Panc1 (cell line): ENCODE results near the gene GDPD3.

ENCODE experiments used
- POLR2AphosphoS5 ChIP-seq: IDR thresholded peaks from 2 replicates; pipeline ENCODE4 v1.6.1; 2012; ENCODE audit warnings: mild to moderate bottlenecking, low read depth, low read length, moderate library complexity
- TCF7L2 ChIP-seq: IDR thresholded peaks from 2 replicates; pipeline ENCODE4 v1.6.1; 2011; ENCODE audit warnings: mild to moderate bottlenecking, low read depth, low read length, inconsistent platforms
- TF ChIP-seq, protein P1 (sequence below): fragments of 450-650 bp; IDR thresholded peaks from 2 replicates; pipeline ENCODE4 v1.5.1; 2017; ENCODE audit warnings: mild to moderate bottlenecking
- TF ChIP-seq, protein P2 (sequence below), 2 experiments: IDR thresholded peaks; 2 replicates each; pipeline ENCODE4 v1.6.1; 2011 to 2012; ENCODE audit warnings: low read depth in 2 of 2, control low read depth in 1 of 2, low read length in 1 of 2, mild to moderate bottlenecking in 1 of 2, moderate library complexity in 1 of 2; ENCODE audit not compliant: insufficient read depth in 1 of 2

DNA sequence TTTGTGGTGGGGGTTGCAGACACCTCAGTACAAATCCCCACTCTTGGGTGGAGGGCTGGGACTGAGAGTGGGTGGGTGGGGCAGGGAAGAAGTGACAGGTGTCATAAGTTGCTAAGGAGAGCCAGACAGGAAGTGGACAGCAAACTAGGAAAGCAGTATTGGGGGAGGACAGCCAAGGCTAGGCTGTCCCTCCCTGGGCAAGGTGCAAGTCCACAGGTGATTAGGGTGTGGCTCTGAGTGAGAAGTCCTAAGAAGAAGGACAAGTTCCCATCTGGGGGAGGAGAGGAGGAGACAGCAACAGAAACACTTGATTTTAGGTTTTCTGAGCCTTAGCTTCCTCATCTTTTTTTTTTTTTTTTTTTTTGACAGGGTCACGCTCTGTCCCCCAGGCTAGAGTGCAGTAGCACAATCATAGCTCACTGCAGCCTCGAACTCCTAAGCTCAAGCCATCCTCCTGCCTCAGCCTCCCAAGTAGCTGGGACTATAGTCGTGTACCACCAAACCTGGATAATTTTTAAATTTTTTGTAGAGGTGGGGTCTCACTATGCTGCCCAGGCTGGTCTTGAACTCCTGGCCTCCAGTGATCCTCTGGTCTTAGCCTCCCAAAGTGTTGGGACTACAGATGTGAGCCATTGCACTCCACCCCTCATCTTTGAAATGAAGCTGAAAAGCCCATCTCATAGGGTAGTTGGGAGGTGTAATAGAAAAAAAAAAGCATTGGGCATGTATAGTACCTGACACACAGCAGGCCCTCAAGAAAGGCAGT, 7.2 kb upstream of the GDPD3 start:
- no peak for TF ChIP-seq POLR2AphosphoS5
- TF ChIP-seq, protein P1, sequence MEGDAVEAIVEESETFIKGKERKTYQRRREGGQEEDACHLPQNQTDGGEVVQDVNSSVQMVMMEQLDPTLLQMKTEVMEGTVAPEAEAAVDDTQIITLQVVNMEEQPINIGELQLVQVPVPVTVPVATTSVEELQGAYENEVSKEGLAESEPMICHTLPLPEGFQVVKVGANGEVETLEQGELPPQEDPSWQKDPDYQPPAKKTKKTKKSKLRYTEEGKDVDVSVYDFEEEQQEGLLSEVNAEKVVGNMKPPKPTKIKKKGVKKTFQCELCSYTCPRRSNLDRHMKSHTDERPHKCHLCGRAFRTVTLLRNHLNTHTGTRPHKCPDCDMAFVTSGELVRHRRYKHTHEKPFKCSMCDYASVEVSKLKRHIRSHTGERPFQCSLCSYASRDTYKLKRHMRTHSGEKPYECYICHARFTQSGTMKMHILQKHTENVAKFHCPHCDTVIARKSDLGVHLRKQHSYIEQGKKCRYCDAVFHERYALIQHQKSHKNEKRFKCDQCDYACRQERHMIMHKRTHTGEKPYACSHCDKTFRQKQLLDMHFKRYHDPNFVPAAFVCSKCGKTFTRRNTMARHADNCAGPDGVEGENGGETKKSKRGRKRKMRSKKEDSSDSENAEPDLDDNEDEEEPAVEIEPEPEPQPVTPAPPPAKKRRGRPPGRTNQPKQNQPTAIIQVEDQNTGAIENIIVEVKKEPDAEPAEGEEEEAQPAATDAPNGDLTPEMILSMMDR = no peak
- no peak for TF ChIP-seq TCF7L2
- TF ChIP-seq, protein P2, sequence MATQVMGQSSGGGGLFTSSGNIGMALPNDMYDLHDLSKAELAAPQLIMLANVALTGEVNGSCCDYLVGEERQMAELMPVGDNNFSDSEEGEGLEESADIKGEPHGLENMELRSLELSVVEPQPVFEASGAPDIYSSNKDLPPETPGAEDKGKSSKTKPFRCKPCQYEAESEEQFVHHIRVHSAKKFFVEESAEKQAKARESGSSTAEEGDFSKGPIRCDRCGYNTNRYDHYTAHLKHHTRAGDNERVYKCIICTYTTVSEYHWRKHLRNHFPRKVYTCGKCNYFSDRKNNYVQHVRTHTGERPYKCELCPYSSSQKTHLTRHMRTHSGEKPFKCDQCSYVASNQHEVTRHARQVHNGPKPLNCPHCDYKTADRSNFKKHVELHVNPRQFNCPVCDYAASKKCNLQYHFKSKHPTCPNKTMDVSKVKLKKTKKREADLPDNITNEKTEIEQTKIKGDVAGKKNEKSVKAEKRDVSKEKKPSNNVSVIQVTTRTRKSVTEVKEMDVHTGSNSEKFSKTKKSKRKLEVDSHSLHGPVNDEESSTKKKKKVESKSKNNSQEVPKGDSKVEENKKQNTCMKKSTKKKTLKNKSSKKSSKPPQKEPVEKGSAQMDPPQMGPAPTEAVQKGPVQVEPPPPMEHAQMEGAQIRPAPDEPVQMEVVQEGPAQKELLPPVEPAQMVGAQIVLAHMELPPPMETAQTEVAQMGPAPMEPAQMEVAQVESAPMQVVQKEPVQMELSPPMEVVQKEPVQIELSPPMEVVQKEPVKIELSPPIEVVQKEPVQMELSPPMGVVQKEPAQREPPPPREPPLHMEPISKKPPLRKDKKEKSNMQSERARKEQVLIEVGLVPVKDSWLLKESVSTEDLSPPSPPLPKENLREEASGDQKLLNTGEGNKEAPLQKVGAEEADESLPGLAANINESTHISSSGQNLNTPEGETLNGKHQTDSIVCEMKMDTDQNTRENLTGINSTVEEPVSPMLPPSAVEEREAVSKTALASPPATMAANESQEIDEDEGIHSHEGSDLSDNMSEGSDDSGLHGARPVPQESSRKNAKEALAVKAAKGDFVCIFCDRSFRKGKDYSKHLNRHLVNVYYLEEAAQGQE (IDR thresholded peaks at IDR 0.05; ENCODE audit: insufficient read depth in 1 of 2, low read depth in 2 of 2, low read length in 1 of 2) = no peak
